GM12878 (cell line): ENCODE data around the gene PLEKHA6. TPM values are rescaled to one million over a fixed set of nuclear protein-coding genes. Genes with fewer than 3 reads are reported as not detected.

ENCODE experiments used
- ATAC-seq: fragments of 200-7000 bp; cut with Tn5 transposase; 3 replicates; pipeline ENCODE4 v1.9.1; 2020; ENCODE audit warnings: mild to moderate bottlenecking, moderate library complexity
- BruUV-seq: library from RNA; stranded (reverse); fragments of 400-500 nt; replicated peaks from 2 replicates; lab custom pipeline; 2021; lab: Mats Ljungman, UMichigan
- CTCF ChIA-PET: fragments of 300-600 bp; sonication (Branson Sonifier 250); formaldehyde crosslinking; extraction: SDS; loops from one replicate; lab custom pipeline; 2021; ENCODE audit warnings: inconsistent platforms; lab: Yijun Ruan, JAX
- POLR2A ChIA-PET: fragments of 350-600 bp; formaldehyde crosslinking; extraction: SDS; loops from one replicate; lab custom pipeline; 2021; ENCODE audit warnings: inconsistent platforms; lab: Charles Lee
- RAD21 ChIA-PET: fragments of 300-600 bp; sonication (Branson Sonifier 250); formaldehyde crosslinking; loops from one replicate; lab custom pipeline; 2023; ENCODE audit warnings: antibody characterized with exemption; ENCODE audit not compliant: unreplicated experiment; lab: Charles Lee
- SMC1A ChIA-PET: fragments of 300-600 bp; sonication (Branson Sonifier 250); formaldehyde crosslinking; loops from one replicate; lab custom pipeline; 2023; ENCODE audit not compliant: unreplicated experiment, uncharacterized antibody; lab: Charles Lee
- DNase-seq: peaks from one replicate; pipeline ENCODE4 v3.0.0-alpha.2; 2011; ENCODE audit warnings: low read depth, low spot score
- FAIRE-seq: peaks from 3 replicates; lab custom pipeline; 2011; peaks lifted over from hg19 to GRCh38; lab: Jason Lieb, UNC
- H2AFZ ChIP-seq: 2 replicates; pipeline ENCODE4 v1.6.0; 2011; ENCODE audit warnings: low read depth, low read length, control low read depth; ENCODE audit not compliant: control insufficient read depth
- H3K27ac ChIP-seq: 2 replicates; pipeline ENCODE4 v1.5.1; 2011; ENCODE audit warnings: control low read depth; ENCODE audit not compliant: control insufficient read depth, insufficient read depth
- H3K27me3 ChIP-seq, 2 experiments: replicated peaks in 1 of 2; 2 replicates each; pipeline versions ENCODE4 v1.6.0 to v1.6.1; 2011; ENCODE audit warnings: low read length in 1 of 2; ENCODE audit not compliant: control insufficient read depth in 2 of 2, insufficient read depth in 2 of 2
- H3K36me3 ChIP-seq, 2 experiments: 2 replicates each; pipeline ENCODE4 v1.5.1; 2011; ENCODE audit warnings: low read length in 1 of 2; ENCODE audit not compliant: control insufficient read depth in 2 of 2, insufficient read depth in 2 of 2
- H3K4me1 ChIP-seq: 2 replicates; pipeline ENCODE4 v1.6.1; 2011; ENCODE audit warnings: mild to moderate bottlenecking, low read length, moderate library complexity, mixed read lengths; ENCODE audit not compliant: control insufficient read depth, insufficient read depth
- H3K4me2 ChIP-seq: 2 replicates; pipeline ENCODE4 v1.6.0; 2011; ENCODE audit warnings: control low read depth; ENCODE audit not compliant: control insufficient read depth, insufficient read depth
- H3K4me3 ChIP-seq: fragments of 200-600 bp; sonication (generic); 2 replicates; pipeline ENCODE4 v1.5.1; 2016
- H3K79me2 ChIP-seq: 2 replicates; pipeline ENCODE4 v1.6.0; 2011; ENCODE audit warnings: low read length; ENCODE audit not compliant: control insufficient read depth, insufficient read depth
- H3K9ac ChIP-seq: 2 replicates; pipeline ENCODE4 v1.8.0; 2011; ENCODE audit warnings: low read length, control low read depth, mixed read lengths; ENCODE audit not compliant: control insufficient read depth, insufficient read depth
- H3K9me3 ChIP-seq: replicated peaks from 3 replicates; pipeline ENCODE4 v1.5.1; 2011; ENCODE audit warnings: mild to moderate bottlenecking, low read length; ENCODE audit not compliant: control insufficient read depth, insufficient read depth
- H4K20me1 ChIP-seq: 2 replicates; pipeline ENCODE4 v1.6.0; 2011; ENCODE audit not compliant: control insufficient read depth, insufficient read depth
- CEBPZ ChIP-seq: fragments of 150-350 bp; IDR thresholded peaks from 2 replicates; pipeline ENCODE4 v1.6.1; 2016; ENCODE audit warnings: low read depth, low read length
- CHD1 ChIP-seq: IDR thresholded peaks from 2 replicates; pipeline ENCODE4 v1.6.1; 2012; ENCODE audit warnings: low read depth, low read length, improper control_type of control experiment
- EGR1 ChIP-seq, 2 experiments: IDR thresholded peaks; 1 replicate in 1 of 2; 2 replicates in 1 of 2; pipeline ENCODE4 v1.6.1; 2011 to 2012; ENCODE audit warnings: low read depth in 2 of 2, low read length in 2 of 2, borderline replicate concordance in 1 of 2, mild to moderate bottlenecking in 1 of 2, moderate library complexity in 1 of 2
- ETV6 ChIP-seq, 2 experiments: fragments of 450-650 bp in 1 of 2; IDR thresholded peaks in 1 of 2; conservative IDR thresholded peaks in 1 of 2; 2 replicates each; pipeline ENCODE4 v1.6.1; 2014; ENCODE audit warnings: antibody characterized with exemption in 1 of 2, borderline replicate concordance in 1 of 2, low read depth in 1 of 2, mild to moderate bottlenecking in 1 of 2, moderate library complexity in 1 of 2
- FOS ChIP-seq: IDR thresholded peaks from 3 replicates; pipeline ENCODE4 v1.6.1; 2011; ENCODE audit warnings: borderline replicate concordance; ENCODE audit not compliant: insufficient read length; ENCODE audit errors: extremely low read depth
- GABPA ChIP-seq: IDR thresholded peaks from 2 replicates; pipeline ENCODE4 v1.6.1; 2014; ENCODE audit warnings: antibody characterized with exemption, low read depth, mild to moderate bottlenecking, inconsistent platforms
- HDAC6 ChIP-seq: fragments of 200-600 bp; sonication (generic); IDR thresholded peaks from one replicate; pipeline ENCODE4 v1.8.0; 2017; ENCODE audit warnings: antibody characterized with exemption; ENCODE audit not compliant: unreplicated experiment
- IRF3 ChIP-seq: fragments of 450-650 bp; IDR thresholded peaks from 2 replicates; pipeline ENCODE4 v1.6.1; 2014; ENCODE audit warnings: mild to moderate bottlenecking
- JUND ChIP-seq: IDR thresholded peaks from 2 replicates; pipeline ENCODE4 v1.6.1; 2012; ENCODE audit warnings: low read depth, mild to moderate bottlenecking, low read length, improper control_type of control experiment, moderate library complexity
- KDM1A ChIP-seq: fragments of 200-600 bp; sonication (generic); IDR thresholded peaks from 2 replicates; pipeline ENCODE4 v1.6.1; 2016; ENCODE audit warnings: borderline replicate concordance
- MEF2B ChIP-seq: fragments of 450-650 bp; IDR thresholded peaks from 2 replicates; pipeline ENCODE4 v1.6.1; 2018; ENCODE audit warnings: mild to moderate bottlenecking, moderate library complexity; ENCODE audit not compliant: partially characterized antibody, poor library complexity, severe bottlenecking
- MLLT1 ChIP-seq: fragments of 450-650 bp; IDR thresholded peaks from 2 replicates; pipeline ENCODE4 v1.6.1; 2016; ENCODE audit warnings: mild to moderate bottlenecking
- MXI1 ChIP-seq: fragments of 150-350 bp; IDR thresholded peaks from 2 replicates; pipeline ENCODE4 v1.6.1; 2011; ENCODE audit warnings: low read depth, mild to moderate bottlenecking, inconsistent platforms, low read length, improper control_type of control experiment
- NFIC ChIP-seq: IDR thresholded peaks from 2 replicates; pipeline ENCODE4 v1.6.1; 2012; ENCODE audit warnings: low read depth, mild to moderate bottlenecking, inconsistent platforms, low read length, moderate library complexity
- TARDBP ChIP-seq: IDR thresholded peaks from 2 replicates; pipeline ENCODE4 v1.6.1; 2016; ENCODE audit warnings: borderline replicate concordance
- ZNF207 ChIP-seq: fragments of 450-650 bp; IDR thresholded peaks from 2 replicates; pipeline ENCODE4 v1.6.1; 2014; ENCODE audit warnings: antibody characterized with exemption, mild to moderate bottlenecking, borderline replicate concordance
- WGBS: methylation state at CpG from one replicate; pipeline ENCODE4 v1.1.6; 2016; ENCODE audit warnings: low lambda C conversion rate; ENCODE audit not compliant: insufficient replicate concordance, insufficient coverage; ENCODE audit errors: missing lambda C conversion rate; 5-methylcytosine and 5-hydroxymethylcytosine counted together
- in situ Hi-C: fragments of 300-500 bp; cut with MboI; formaldehyde crosslinking; loops from 9 replicates; pipeline ENCODE4 v1.14.3; 2018; ENCODE audit warnings: mixed read lengths
- intact Hi-C: fragments of 100-400 bp; cut with micrococcal nuclease; formaldehyde crosslinking; loops from one replicate; pipeline ENCODE4 v1.14.2; 2022; ENCODE audit not compliant: unreplicated experiment
- polyA plus RNA-seq, 11 experiments: library from polyadenylated mRNA; depleted of rRNA in 4 of 11; unstranded in 6 of 11; stranded (reverse) in 5 of 11; fragments of >200 nt; fragmentation: Nextera tagmentation in 4 of 11; fragmentation: Illumina TruSeq in 1 of 11; extraction: Ambion mirVana in 4 of 11; extraction: Trizol in 1 of 11; gene quantifications; 1 replicate in 1 of 11; 2 replicates in 10 of 11; pipeline versions ENCODE4 v1.2.1 to v1.2.3, GENCODE V29; 2011 to 2016; ENCODE audit warnings: inconsistent platforms in 2 of 11, missing spikeins in 2 of 11, low read depth in 1 of 11
- total RNA-seq, 4 experiments: library from RNA; depleted of rRNA in 3 of 4; stranded (reverse); fragments of >200 nt in 3 of 4; fragmentation: Illumina TruSeq in 1 of 4; extraction: Trizol in 1 of 4; gene quantifications; 2 replicates each; pipeline versions ENCODE4 v1.2.1 to v1.2.3, GENCODE V29; 2013 to 2021

Gene PLEKHA6
- total and polyA plus RNA-seq, 10 of the 15 experiments (the other 5 are each of a cell fraction or from before 2014, with no cell fraction given), result 0.04 to 0.81 (median 0.19) TPM; not detected in 4

GRCh38 chr1:204405988-204406387 is 46.3 kb upstream of the PLEKHA6 start:
- H3K4me2 ChIP-seq, result peak overlapping the region; percentile 49

More at GRCh38 chr1:204405988-204406387, 46.3 kb upstream of the PLEKHA6 start:
- Histone ChIP-seq H3K4me1 (no peaks in the 10 kb centered on the region), H4K20me1 (peaks cover 13% of the 10 kb centered on the region), H3K9me3 (no peaks in the 10 kb centered on the region), H3K4me3 (peak overlapping the region; percentile 55; the same call in 1 of the 2 replicates), H3K27me3 (no peaks in the 10 kb centered on the region), H3K9ac (no peak overlapping the region; the same call in 1 of the 2 replicates), H3K79me2 (peaks cover 79% of the 10 kb centered on the region), H3K27ac (no peak overlapping the region), H2AFZ (no peak overlapping the region), H3K36me3 (peaks cover 2 to 24% of the 10 kb centered on the region in 2 experiments)
- RAD21 ChIA-PET, result interaction anchor here (1.2 kb wide), 1 partner anchor 173 kb away, joined by 3 read pairs; no protein-coding TSS in a partner anchor
- ATAC-seq (no peak; the same call in 2 of the 3 replicates), FAIRE-seq (no peak), DNase-seq (no peak)
- BruUV-seq, result no TSS peak
- intact Hi-C loops, result no loop called here
- 0% methylated on average over 2 of the region's 2 CpGs for WGBS
- in situ Hi-C loops, result no loop called here
- CTCF ChIA-PET, result interaction anchor here (0.9 kb wide), 1 partner anchor 25 kb away, joined by 6 read pairs; no protein-coding TSS in a partner anchor
- POLR2A ChIA-PET, result no interaction called here
- SMC1A ChIA-PET, result interaction anchor here (1.1 to 2.6 kb wide), 2 partner anchors 24 to 37 kb away, joined by 4 to 11 read pairs; no protein-coding TSS in a partner anchor
- TF ChIP-seq TARDBP (no peak), KDM1A (no peak), ZNF207 (no peak), EGR1 (IDR thresholded peaks at IDR 0.05; ENCODE audit: borderline replicate concordance in 1 of 2, low read depth in 2 of 2, low read length in 2 of 2) (no peak), HDAC6 (no peak), IRF3 (no peak), CEBPZ (no peak), GABPA (no peak), NFIC (no peak), ETV6 (conservative IDR thresholded peaks at IDR 0.05 in 1 of 2, IDR thresholded peaks at IDR 0.05 in 1 of 2; ENCODE audit: borderline replicate concordance in 1 of 2, low read depth in 1 of 2) (no peak), FOS (no peak), MEF2B (no peak), MXI1 (no peak), MLLT1 (no peak), CHD1 (no peak), JUND (no peak)
- TF ChIP-seq, all 136 proteins: peak for 0
